AG09319 (cell line): ENCODE measurements around the gene GGCT.

Source experiments
- DNase-seq: peaks from one replicate; pipeline ENCODE4 v3.0.0-alpha.2; 2010; ENCODE audit warnings: low read depth; ENCODE audit errors: extremely low read depth
- TF ChIP-seq, protein P1 (sequence below): IDR thresholded peaks from 2 replicates; pipeline ENCODE4 v1.5.1; 2011; ENCODE audit warnings: low read depth, mild to moderate bottlenecking, inconsistent platforms, low read length, moderate library complexity

The GGCT gene

DNA sequence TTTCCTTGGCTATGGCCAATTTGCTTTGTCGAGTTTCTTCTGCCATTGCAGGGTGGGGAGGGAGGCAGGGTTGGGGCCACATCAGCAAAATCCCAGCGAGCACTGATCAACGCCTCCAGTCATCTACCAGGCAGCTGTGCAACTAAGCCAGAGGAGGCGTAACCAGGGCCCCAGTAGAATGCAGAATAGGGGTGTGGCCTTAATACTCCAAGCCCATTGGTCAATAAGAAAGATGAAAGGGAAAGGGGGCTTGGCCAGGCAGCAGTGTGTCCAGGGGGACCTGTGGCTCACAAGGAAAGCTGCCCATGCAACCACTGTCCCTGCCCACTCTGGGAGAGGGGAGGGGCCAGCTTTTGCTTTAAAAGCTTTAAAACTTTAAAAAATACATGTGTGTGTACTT lies 21.5 kb upstream of the GGCT start:
- no peak for DNase-seq
- TF ChIP-seq, protein P1, sequence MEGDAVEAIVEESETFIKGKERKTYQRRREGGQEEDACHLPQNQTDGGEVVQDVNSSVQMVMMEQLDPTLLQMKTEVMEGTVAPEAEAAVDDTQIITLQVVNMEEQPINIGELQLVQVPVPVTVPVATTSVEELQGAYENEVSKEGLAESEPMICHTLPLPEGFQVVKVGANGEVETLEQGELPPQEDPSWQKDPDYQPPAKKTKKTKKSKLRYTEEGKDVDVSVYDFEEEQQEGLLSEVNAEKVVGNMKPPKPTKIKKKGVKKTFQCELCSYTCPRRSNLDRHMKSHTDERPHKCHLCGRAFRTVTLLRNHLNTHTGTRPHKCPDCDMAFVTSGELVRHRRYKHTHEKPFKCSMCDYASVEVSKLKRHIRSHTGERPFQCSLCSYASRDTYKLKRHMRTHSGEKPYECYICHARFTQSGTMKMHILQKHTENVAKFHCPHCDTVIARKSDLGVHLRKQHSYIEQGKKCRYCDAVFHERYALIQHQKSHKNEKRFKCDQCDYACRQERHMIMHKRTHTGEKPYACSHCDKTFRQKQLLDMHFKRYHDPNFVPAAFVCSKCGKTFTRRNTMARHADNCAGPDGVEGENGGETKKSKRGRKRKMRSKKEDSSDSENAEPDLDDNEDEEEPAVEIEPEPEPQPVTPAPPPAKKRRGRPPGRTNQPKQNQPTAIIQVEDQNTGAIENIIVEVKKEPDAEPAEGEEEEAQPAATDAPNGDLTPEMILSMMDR = no peak

DNA sequence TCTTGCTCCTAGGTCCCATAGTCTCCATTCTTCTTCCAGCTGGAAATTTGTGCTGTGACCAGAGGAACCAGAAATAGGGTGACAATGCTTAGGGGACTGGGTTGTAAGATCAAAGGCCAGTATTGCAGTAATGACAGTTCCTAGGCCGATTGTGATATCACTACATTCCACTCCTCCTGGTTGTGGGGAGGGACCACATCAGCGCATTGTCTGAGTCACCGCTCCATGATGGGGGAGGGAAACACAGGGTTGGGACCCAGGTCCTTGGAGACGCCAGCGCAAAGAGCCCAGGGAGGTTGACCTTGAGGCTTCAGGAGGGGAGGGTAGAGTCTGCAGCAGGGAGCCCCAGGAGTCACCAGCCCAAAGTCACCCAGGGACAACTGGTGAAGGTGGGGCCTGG lies 20.8 kb upstream of the GGCT start:
- TF ChIP-seq, protein P1 = no peak
- DNase-seq = no peak

DNA sequence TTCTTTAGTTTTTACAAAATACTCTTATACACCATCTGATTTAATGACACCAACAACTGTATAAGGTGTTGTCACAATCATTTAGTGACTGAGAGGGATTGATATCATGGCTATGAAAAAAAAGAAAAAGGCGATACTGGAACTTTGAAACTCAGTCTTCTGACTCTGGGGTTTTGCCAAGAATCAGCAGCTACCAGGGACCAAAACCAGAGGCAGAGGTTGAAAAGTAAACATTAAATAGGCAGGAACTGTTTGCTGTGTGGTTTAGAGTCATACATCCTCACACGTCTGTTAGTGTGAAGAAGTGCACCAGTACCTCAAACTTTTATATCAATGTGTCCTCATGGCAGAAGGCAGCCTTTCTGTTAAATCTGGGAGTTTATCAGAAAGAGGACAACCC lies 19.9 kb upstream of the GGCT start:
- TF ChIP-seq, protein P1 = no peak
- no peak for DNase-seq

DNA sequence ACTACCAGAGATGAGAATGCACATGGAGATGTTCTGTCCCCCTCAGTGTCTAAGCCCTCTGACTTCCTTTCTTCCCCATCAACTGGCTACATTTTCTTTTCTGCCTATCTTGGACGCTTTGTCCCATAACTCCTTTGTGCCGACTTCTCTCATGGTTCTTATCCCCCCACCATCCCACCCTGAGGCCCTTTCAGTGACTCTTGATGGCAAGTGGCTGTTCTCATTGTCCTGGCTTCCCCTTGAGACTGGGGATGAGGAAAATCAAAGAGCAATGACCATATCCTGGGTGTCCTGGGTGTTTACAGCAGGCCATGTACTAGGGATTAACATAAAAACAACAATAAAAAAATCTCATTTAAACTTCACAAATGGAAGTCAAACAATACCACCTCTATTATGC lies 18.8 kb upstream of the GGCT start:
- TF ChIP-seq, protein P1 = no peak
- no peak for DNase-seq

DNA sequence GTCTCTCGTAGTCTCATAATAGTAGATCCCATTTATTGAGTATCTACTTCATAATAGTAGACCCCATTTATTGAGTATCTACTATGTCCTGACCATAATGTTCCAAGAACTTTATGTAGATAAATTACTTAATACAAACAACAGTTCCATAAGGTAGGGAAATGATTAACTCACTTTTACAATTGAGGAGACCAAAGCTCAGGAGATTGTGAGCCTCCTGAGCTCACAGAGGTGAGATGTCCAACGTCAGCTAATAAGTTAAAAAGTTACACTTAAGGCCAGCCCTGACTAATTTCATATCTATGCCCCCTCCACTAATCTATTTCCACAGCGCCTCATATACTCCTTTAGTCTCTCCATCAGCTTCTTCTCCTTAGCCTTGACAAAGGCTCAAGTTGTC lies 17.5 kb upstream of the GGCT start:
- no peak for DNase-seq

DNA sequence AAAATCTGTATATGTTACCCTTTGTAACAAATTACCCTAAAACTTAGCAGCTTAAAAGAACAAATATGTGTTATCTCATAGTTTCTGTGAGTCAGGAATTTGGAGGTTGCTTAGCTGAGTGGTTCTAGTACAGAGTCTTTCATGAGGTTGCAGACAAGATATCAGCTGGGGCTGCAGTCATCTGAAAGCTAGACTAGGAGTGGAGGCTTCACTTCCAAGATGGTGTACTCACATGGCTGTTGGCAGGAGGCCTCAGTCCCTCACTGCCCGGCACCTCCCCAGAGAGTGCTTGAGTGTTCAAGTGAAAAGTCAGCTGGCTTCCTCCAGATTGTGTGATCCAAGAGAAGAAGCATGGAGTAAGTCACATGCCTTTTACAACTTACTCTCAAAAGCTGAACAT lies 16.9 kb upstream of the GGCT start:
- TF ChIP-seq, protein P1 = no peak
- no peak for DNase-seq

More for the DNA sequence above, 17.5 kb upstream of the GGCT start:
- TF ChIP-seq, protein P1 = no peak

DNA sequence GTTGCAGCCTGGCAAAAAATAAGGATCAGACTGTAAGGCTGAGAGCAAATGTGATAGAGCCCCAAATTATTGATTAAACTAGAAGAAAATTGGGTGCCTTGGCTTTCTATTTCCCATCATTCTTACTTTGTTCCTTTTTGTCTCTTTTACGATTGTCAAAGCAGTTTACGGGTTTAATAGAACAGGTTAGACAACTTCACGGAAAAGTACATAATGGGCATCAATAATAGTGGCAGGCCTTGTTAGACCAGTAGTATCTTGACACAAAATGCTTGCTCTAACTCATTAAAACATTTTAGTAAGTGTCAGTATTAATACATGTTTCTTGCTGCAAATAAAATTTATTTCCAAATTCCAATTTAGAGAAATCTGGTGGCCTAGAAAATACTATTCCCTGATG lies 14.5 kb upstream of the GGCT start:
- DNase-seq = no peak
- TF ChIP-seq, protein P1 = no peak

DNA sequence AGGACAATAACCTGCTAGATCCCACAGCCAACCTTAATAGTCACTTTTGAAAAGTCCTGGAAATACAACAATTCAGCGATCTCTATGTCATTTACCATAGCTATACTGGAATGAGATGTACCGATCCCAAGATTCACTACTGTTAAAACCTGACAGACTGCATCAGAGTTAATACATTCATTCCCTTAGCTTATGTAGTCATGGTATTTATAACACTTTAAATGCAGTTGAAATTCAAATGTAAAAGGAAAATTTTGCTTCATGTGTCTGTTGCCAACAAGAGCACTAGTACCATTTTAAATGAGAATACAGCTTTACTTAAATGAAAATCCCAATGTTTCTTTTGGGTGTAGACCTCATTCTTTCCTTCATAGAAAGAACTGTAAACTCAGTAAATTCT lies 11.1 kb upstream of the GGCT start:
- DNase-seq = no peak
- TF ChIP-seq, protein P1 = no peak
